ENCODE measurements around the gene VRK3.

VRK3 gene

GRCh38 chr19:50026550-50026906, 1.4 kb upstream of the VRK3 start:
- DNase-seq: no peak

GRCh38 chr19:50025794-50026549, 800 bp upstream of the VRK3 start, which contains the start of gene ZNF473:
ZNF473 (plus strand) TSS chr19:50026005; CDS start chr19:50031083, 5,078 bp downstream.
- DNase-seq: peak; percentile 94

- no peak for DNase-seq
Measured at GRCh38 chr19:50024719-50025021, 502 bp downstream of the VRK3 start.

- DNase-seq: no peak
Measured at GRCh38 chr19:50022823-50023222, 2.3 kb downstream of the VRK3 start.

DNA sequence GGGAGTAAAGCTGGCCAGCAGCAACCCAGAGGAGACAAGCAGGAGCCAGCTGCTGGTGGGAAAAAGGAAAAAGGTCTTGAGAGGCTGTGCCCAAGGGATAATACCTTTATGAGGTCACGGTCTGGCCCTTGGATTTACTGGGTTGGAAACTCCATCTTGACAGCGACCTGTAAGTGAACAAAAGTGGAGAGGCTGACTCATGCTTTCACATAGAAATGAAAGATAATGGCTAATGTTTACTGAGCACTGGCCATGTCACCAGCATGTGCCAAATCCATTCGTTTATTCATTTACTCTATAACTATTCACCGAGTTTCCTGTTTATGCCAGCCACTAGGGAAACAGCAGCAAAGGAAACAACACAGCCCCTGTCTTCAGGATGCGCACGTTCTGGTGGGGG, 4.7 kb downstream of the VRK3 start:
- DNase-seq: no peak

DNA sequence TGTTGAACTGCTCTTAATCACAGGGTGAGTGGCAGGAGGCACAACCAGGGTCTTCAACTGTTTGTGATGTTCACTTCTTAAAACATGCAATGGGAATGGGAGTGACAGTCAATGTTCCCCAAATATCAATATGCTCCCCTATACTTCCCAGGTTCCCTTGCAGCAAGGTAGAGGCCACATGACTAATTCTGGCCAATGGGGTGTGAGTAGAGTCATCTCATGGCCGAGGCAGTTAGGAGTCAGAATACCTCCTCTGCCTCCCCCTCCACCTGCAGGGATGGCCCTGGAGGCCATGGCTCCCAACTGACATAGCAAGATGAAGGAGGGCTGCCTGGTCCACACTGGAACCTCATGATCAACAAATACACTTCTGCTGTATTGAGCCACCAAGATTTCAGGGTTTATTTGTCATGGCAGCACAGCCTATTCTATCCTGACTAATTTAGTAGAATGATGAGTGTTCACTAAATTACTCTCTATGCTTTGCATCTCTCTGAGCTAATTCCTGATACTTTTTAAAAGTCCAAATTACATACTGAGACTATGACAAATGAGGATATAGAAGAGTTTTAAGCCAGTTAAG, 8.9 kb downstream of the VRK3 start:
- no peak for DNase-seq

GRCh38 chr19:50008532-50008931, 16.6 kb downstream of the VRK3 start:
- no peak for DNase-seq

DNA sequence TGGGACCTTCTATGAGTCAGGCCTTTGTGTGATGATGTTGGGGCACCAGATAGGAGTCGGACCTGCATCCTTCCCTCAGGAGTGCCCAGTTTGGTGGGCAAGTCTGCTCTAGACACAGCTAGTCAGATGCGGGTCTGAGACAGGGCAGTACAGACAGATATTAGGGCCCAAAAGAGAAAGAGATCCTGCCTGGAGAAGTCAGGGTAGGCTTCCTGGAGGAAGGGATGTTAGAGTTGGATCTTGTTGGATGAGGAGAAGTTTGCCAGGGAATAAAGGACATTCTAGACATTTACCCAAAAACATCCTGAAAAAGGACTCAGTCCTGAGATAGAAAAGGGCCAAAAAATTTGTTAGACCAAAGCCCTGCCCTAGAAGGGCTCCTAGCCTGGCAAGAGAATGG, 17.2 kb downstream of the VRK3 start:
- no peak for DNase-seq

- no peak for DNase-seq
Measured at GRCh38 chr19:50007170-50007569, 18.0 kb downstream of the VRK3 start.

- DNase-seq: no peak
Measured at GRCh38 chr19:50005428-50005827, 19.7 kb downstream of the VRK3 start.

GRCh38 chr19:50003810-50004419, 21.3 kb downstream of the VRK3 start:
- DNase-seq: peak; percentile 70

DNA sequence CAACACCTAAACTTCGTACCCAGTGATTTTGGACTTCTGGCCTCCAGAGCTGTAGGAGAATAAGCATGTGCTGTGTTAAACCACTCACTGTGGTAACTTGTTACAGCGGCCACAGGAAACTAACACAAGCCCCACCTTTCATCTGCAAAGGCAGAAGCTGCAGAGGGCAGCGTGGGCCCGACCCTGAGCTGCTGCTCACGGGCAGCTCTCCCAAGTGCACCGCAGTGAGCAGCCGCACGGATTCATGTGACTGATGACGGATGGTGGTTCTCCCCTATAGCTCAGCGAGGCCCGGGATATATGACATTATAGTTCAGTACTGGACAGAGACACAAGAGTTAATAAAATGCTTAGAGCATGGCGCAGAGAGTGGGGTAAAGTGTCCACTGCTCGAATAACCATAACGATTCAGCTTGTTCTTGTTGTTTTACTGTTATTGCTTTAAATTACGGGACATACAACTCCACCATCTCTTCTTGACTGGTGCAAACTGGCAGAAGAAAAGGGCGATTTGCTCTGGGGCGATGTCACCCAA, 21.9 kb downstream of the VRK3 start:
- DNase-seq: no peak

- no peak for DNase-seq
Measured at GRCh38 chr19:50002386-50002960, 22.7 kb downstream of the VRK3 start.

DNA sequence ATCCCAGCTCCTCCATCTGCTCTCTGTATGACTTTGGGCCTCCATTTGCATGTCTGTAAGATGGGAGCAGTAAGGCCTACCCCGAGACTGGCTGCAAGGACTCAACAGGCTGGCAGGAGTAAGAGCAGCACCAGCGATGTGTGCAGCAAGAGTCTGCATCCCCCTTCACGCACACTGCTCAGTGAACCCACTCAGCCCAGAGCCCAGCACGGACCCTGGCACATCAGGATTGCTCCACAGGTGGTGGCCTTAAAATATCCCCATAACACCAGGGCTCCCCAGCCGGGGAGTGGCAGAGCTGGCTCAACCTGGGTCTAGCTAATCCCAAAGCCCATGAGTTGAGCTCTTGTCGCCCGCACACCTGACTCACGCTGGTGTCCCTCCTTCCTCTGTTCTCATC, 23.4 kb downstream of the VRK3 start:
- DNase-seq: no peak

DNA sequence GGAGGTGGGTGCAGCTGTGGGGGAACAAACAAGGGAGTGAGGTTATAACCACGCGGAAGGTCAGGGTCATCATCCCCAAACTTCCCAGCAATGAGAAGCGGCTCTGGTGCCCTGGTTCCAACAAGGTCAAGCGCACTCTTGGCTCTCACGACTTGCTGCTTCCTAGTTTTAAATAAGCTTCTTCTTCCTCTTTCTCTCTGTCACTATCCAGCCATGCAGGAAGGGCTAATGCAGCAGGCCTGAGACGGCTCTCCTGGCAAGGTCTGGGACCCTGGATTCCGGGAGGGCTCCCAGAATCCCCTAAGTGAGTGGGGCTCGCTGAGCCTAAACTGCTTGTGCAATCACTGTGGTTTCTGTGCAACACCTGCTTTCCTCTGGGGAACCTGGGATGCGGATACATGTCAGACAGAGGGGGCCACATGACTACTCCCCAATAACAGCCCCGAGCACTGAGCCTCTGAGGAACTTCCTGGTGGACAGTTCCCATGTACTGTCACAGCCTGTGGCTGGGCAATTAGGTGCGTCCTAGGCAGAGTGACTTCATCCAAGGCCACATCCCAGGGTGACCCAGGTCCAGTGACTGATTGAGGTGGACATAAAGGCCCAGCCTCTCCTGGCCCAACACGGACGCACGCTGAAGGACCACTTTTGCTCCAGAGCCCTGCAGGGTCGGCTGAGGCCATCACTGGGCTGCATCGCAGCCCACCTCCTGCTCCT, 24.2 kb downstream of the VRK3 start:
- no peak for DNase-seq

- DNase-seq: no peak
Measured at GRCh38 chr19:50000038-50000840, 24.9 kb downstream of the VRK3 start.

GRCh38 chr19:49999371-50000010, 25.7 kb downstream of the VRK3 start:
- DNase-seq: no peak

- no peak for DNase-seq
Measured at GRCh38 chr19:49997709-49998108, 27.5 kb downstream of the VRK3 start.

- peak; percentile 20 for DNase-seq
Measured at GRCh38 chr19:49988433-49988832, 36.7 kb downstream of the VRK3 start.

DNA sequence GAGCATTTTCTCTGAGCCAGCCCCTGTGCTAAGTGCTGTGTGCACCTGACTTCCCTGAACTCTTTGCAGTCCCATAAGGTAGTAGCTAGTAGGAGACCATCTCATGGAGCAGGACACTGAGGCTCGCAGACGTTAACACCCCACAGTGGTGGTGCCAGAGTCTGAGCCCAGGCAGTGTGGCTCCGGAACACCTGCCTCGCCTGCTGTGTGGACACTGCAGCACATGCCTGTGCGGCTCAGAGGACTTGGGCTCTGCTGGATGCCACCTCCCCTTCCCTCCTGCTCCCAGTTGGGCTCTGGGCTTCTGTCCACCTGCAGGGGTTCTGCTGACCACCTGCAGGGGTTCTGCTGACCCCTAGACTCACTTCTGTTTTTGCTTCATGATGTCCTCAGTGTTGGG, 37.2 kb downstream of the VRK3 start:
- DNase-seq: no peak

- DNase-seq: peak; percentile 75
Measured at GRCh38 chr19:49987159-49987698, 37.9 kb downstream of the VRK3 start.

GRCh38 chr19:49986354-49986753, 38.8 kb downstream of the VRK3 start:
- no peak for DNase-seq
